Measurements from ENCODE around the gene PCDH1. TPM values are rescaled to one million over a fixed set of nuclear protein-coding genes. Genes with fewer than 3 reads are reported as not detected.

Gene PCDH1
- total RNA-seq, 1 donor from 2014 or later, result 7.9 TPM

GRCh38 chr5:141906972-141907371 lies 28.8 kb upstream of the PCDH1 start:
- H3K9me3 Mint-ChIP-seq (ENCODE audit: unreplicated experiment), result no peaks in the 10 kb centered on the region
- no peak overlapping the region for H3K27ac Mint-ChIP-seq (ENCODE audit: unreplicated experiment)
- no peak for DNase-seq
- TF ChIP-seq, protein P1, sequence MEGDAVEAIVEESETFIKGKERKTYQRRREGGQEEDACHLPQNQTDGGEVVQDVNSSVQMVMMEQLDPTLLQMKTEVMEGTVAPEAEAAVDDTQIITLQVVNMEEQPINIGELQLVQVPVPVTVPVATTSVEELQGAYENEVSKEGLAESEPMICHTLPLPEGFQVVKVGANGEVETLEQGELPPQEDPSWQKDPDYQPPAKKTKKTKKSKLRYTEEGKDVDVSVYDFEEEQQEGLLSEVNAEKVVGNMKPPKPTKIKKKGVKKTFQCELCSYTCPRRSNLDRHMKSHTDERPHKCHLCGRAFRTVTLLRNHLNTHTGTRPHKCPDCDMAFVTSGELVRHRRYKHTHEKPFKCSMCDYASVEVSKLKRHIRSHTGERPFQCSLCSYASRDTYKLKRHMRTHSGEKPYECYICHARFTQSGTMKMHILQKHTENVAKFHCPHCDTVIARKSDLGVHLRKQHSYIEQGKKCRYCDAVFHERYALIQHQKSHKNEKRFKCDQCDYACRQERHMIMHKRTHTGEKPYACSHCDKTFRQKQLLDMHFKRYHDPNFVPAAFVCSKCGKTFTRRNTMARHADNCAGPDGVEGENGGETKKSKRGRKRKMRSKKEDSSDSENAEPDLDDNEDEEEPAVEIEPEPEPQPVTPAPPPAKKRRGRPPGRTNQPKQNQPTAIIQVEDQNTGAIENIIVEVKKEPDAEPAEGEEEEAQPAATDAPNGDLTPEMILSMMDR (IDR thresholded peaks at IDR 0.05; ENCODE audit: partially characterized antibody, unreplicated experiment), result no peak
- H3K4me3 Mint-ChIP-seq (ENCODE audit: unreplicated experiment), result no peak overlapping the region
- H3K4me1 Mint-ChIP-seq (ENCODE audit: low read depth, unreplicated experiment), result no peaks in the 10 kb centered on the region
- H3K27me3 Mint-ChIP-seq (ENCODE audit: unreplicated experiment), result no peaks in the 10 kb centered on the region
- no peaks in the 10 kb centered on the region for H3K36me3 Mint-ChIP-seq (ENCODE audit: unreplicated experiment)

GRCh38 chr5:141906517-141906916 lies 28.3 kb upstream of the PCDH1 start:
- no peak overlapping the region for H3K4me3 Mint-ChIP-seq (ENCODE audit: unreplicated experiment)
- no peaks in the 10 kb centered on the region for H3K36me3 Mint-ChIP-seq (ENCODE audit: unreplicated experiment)
- TF ChIP-seq, protein P1 (IDR thresholded peaks at IDR 0.05; ENCODE audit: partially characterized antibody, unreplicated experiment), result no peak
- no peaks in the 10 kb centered on the region for H3K27me3 Mint-ChIP-seq (ENCODE audit: unreplicated experiment)
- H3K27ac Mint-ChIP-seq (ENCODE audit: unreplicated experiment), result no peak overlapping the region
- H3K9me3 Mint-ChIP-seq (ENCODE audit: unreplicated experiment), result peaks cover 3% of the 10 kb centered on the region
- no peaks in the 10 kb centered on the region for H3K4me1 Mint-ChIP-seq (ENCODE audit: low read depth, unreplicated experiment)
- no peak for DNase-seq

GRCh38 chr5:141904551-141904950 lies 26.3 kb upstream of the PCDH1 start:
- Mint-ChIP-seq H3K27me3 (ENCODE audit: unreplicated experiment) (no peaks in the 10 kb centered on the region), H3K4me3 (ENCODE audit: unreplicated experiment) (no peak overlapping the region), H3K27ac (ENCODE audit: unreplicated experiment) (no peak overlapping the region), H3K9me3 (ENCODE audit: unreplicated experiment) (peaks cover 3% of the 10 kb centered on the region), H3K4me1 (ENCODE audit: low read depth, unreplicated experiment) (no peaks in the 10 kb centered on the region), H3K36me3 (ENCODE audit: unreplicated experiment) (no peaks in the 10 kb centered on the region)
- DNase-seq, result no peak
- TF ChIP-seq, protein P1 (IDR thresholded peaks at IDR 0.05; ENCODE audit: partially characterized antibody, unreplicated experiment), result no peak

GRCh38 chr5:141903261-141903660 lies 25.1 kb upstream of the PCDH1 start:
- no peak for DNase-seq
- TF ChIP-seq, protein P1 (IDR thresholded peaks at IDR 0.05; ENCODE audit: partially characterized antibody, unreplicated experiment), result no peak
- H3K4me3 Mint-ChIP-seq (ENCODE audit: unreplicated experiment), result no peak overlapping the region

GRCh38 chr5:141902015-141902814 lies 24.0 kb upstream of the PCDH1 start:
- no peaks in the 10 kb centered on the region for H3K4me1 Mint-ChIP-seq (ENCODE audit: low read depth, unreplicated experiment)
- no peak overlapping the region for H3K27ac Mint-ChIP-seq (ENCODE audit: unreplicated experiment)
- DNase-seq, result no peak
- no peak overlapping the region for H3K4me3 Mint-ChIP-seq (ENCODE audit: unreplicated experiment)
- H3K9me3 Mint-ChIP-seq (ENCODE audit: unreplicated experiment), result peaks cover 3% of the 10 kb centered on the region
- no peaks in the 10 kb centered on the region for H3K27me3 Mint-ChIP-seq (ENCODE audit: unreplicated experiment)
- no peaks in the 10 kb centered on the region for H3K36me3 Mint-ChIP-seq (ENCODE audit: unreplicated experiment)
- TF ChIP-seq, protein P1 (IDR thresholded peaks at IDR 0.05; ENCODE audit: partially characterized antibody, unreplicated experiment), result no peak

More at GRCh38 chr5:141903261-141903660, 25.1 kb upstream of the PCDH1 start:
- Mint-ChIP-seq H3K27ac (ENCODE audit: unreplicated experiment) (no peak overlapping the region), H3K27me3 (ENCODE audit: unreplicated experiment) (no peaks in the 10 kb centered on the region), H3K36me3 (ENCODE audit: unreplicated experiment) (no peaks in the 10 kb centered on the region), H3K9me3 (ENCODE audit: unreplicated experiment) (peaks cover 3% of the 10 kb centered on the region), H3K4me1 (ENCODE audit: low read depth, unreplicated experiment) (no peaks in the 10 kb centered on the region)

All from glutamatergic neuron (in vitro differentiated cells).